Suprapubic skin (tissue), 4 donors: ENCODE data around the gene SRBD1. TPM values are rescaled to one million over a fixed set of nuclear protein-coding genes. Genes with fewer than 3 reads are reported as not detected.

Experiments
- DNase-seq, 2 donors: peaks; one replicate each; pipeline ENCODE4 v3.0.0-alpha.2; 2019; ENCODE audit warnings: low spot score in 2 of 2
- H3K27ac ChIP-seq: fragments of 200-600 bp; sonication (generic); one replicate; pipeline ENCODE4 v1.5.1; 2019
- H3K27me3 ChIP-seq: fragments of 200-600 bp; sonication (generic); one replicate; pipeline ENCODE4 v1.5.1; 2019
- H3K36me3 ChIP-seq: fragments of 200-600 bp; sonication (generic); one replicate; pipeline ENCODE4 v1.5.1; 2019
- H3K4me1 ChIP-seq: fragments of 200-600 bp; sonication (generic); one replicate; pipeline ENCODE4 v1.5.1; 2019
- H3K4me3 ChIP-seq: fragments of 200-600 bp; sonication (generic); one replicate; pipeline ENCODE4 v1.5.1; 2019; ENCODE audit warnings: mild to moderate bottlenecking
- H3K9me3 ChIP-seq: fragments of 200-600 bp; sonication (generic); one replicate; pipeline ENCODE4 v1.5.1; 2019
- CTCF ChIP-seq, 2 donors: fragments of 200-600 bp in 1 of 2; fragments of 450-650 bp in 1 of 2; sonication (generic) in 1 of 2; IDR thresholded peaks; one replicate each; pipeline ENCODE4 v1.5.1; 2016 to 2019; ENCODE audit warnings: antibody characterized with exemption in 2 of 2, mild to moderate bottlenecking in 1 of 2, moderate library complexity in 1 of 2
- EP300 ChIP-seq: sonication (generic); formaldehyde crosslinking; IDR thresholded peaks from one replicate; pipeline ENCODE4 v1.6.1; 2017; ENCODE audit warnings: antibody characterized with exemption
- POLR2A ChIP-seq, 2 donors: fragments of 450-650 bp; IDR thresholded peaks; one replicate each; pipeline ENCODE4 v1.6.1; 2017; ENCODE audit warnings: antibody characterized with exemption in 2 of 2, mild to moderate bottlenecking in 2 of 2, moderate library complexity in 2 of 2
- POLR2AphosphoS5 ChIP-seq, 3 donors: sonication (generic); formaldehyde crosslinking; IDR thresholded peaks; one replicate each; pipeline ENCODE4 v1.6.1; 2017; ENCODE audit warnings: antibody characterized with exemption in 3 of 3
- WGBS: methylation state at CpG from one replicate; pipeline ENCODE4 v1.1.5; 2018; 5-methylcytosine and 5-hydroxymethylcytosine counted together
- total RNA-seq, 4 donors: library from RNA; depleted of rRNA; stranded (reverse); fragments of >200 nt; gene quantifications; one replicate each; pipeline ENCODE4 v1.1.0, GENCODE V29; 2016

SRBD1 gene
- total RNA-seq, 4 donors from 2014 or later = 6.1 to 9.6 (median 7.2) TPM

- no peak for DNase-seq
- H3K9me3 ChIP-seq = no peaks in the 10 kb centered on the region
- H3K27ac ChIP-seq = no peak overlapping the region
- H3K4me1 ChIP-seq = peaks cover 13% of the 10 kb centered on the region
- TF ChIP-seq EP300 (no peak), POLR2A (IDR thresholded peaks at IDR 0.05) (no peak), POLR2AphosphoS5 (IDR thresholded peaks at IDR 0.05) (no peak), CTCF (IDR thresholded peaks at IDR 0.05) (no peak)
- H3K27me3 ChIP-seq = peaks cover 4% of the 10 kb centered on the region
- WGBS = 86% methylated on average over 2 of the region's 2 CpGs
- H3K36me3 ChIP-seq = no peaks in the 10 kb centered on the region
- no peak overlapping the region for H3K4me3 ChIP-seq
These were observed 29.5 kb upstream of the SRBD1 start for GRCh38 chr2:45640576-45640975.

DNA sequence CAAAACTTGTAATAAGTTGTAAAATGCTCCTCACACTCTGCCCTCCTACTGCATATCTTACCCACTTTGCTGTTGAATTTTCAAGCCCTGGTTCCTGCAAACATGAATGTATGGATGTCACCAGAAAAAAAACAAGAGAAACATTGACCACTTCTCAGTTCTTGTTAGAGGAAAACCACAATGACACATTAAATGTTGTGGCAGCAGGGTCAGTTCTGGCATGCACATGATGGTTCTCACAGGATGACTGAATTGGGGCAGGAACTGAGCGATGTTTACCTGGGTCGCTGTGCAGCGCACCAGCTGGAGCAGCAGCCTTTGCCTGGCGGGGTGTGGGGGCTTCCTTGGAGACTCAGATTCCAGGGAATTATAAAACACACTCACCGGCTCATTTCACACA is 26.4 kb upstream of the SRBD1 start:
- no peak overlapping the region for H3K4me3 ChIP-seq

GRCh38 chr2:45636008-45636407 is 24.9 kb upstream of the SRBD1 start:
- no peaks in the 10 kb centered on the region for H3K9me3 ChIP-seq
- no peaks in the 10 kb centered on the region for H3K36me3 ChIP-seq
- H3K27me3 ChIP-seq = no peaks in the 10 kb centered on the region
- no peak overlapping the region for H3K4me3 ChIP-seq
- TF ChIP-seq POLR2A (IDR thresholded peaks at IDR 0.05) (no peak), POLR2AphosphoS5 (IDR thresholded peaks at IDR 0.05) (no peak), EP300 (no peak), CTCF (IDR thresholded peaks at IDR 0.05) (no peak)
- 85% methylated on average over 5 of the region's 5 CpGs for WGBS
- H3K4me1 ChIP-seq = no peaks in the 10 kb centered on the region
- no peak overlapping the region for H3K27ac ChIP-seq
- DNase-seq = no peak

More for the DNA sequence above, 26.4 kb upstream of the SRBD1 start:
- Histone ChIP-seq H3K27ac (no peak overlapping the region), H3K9me3 (no peaks in the 10 kb centered on the region), H3K4me1 (no peaks in the 10 kb centered on the region), H3K27me3 (peaks cover 2% of the 10 kb centered on the region), H3K36me3 (no peaks in the 10 kb centered on the region)
- no peak for DNase-seq
- no peak for TF ChIP-seq POLR2A (IDR thresholded peaks at IDR 0.05)
- no peak for TF ChIP-seq POLR2AphosphoS5 (IDR thresholded peaks at IDR 0.05)
- TF ChIP-seq CTCF (IDR thresholded peaks at IDR 0.05) = no peak
- no peak for TF ChIP-seq EP300
- 81% methylated on average over 5 of the region's 5 CpGs for WGBS

- no peak for DNase-seq
- Histone ChIP-seq H3K9me3 (no peaks in the 10 kb centered on the region), H3K27me3 (no peaks in the 10 kb centered on the region), H3K4me3 (no peak overlapping the region), H3K4me1 (no peaks in the 10 kb centered on the region), H3K27ac (no peak overlapping the region), H3K36me3 (no peaks in the 10 kb centered on the region)
- TF ChIP-seq POLR2A (IDR thresholded peaks at IDR 0.05) = no peak
- no peak for TF ChIP-seq EP300
- no peak for TF ChIP-seq POLR2AphosphoS5 (IDR thresholded peaks at IDR 0.05)
- TF ChIP-seq CTCF (IDR thresholded peaks at IDR 0.05) = no peak
- WGBS = 93% methylated on average over 5 of the region's 5 CpGs
These were observed 23.2 kb upstream of the SRBD1 start for GRCh38 chr2:45634223-45634622.

DNA sequence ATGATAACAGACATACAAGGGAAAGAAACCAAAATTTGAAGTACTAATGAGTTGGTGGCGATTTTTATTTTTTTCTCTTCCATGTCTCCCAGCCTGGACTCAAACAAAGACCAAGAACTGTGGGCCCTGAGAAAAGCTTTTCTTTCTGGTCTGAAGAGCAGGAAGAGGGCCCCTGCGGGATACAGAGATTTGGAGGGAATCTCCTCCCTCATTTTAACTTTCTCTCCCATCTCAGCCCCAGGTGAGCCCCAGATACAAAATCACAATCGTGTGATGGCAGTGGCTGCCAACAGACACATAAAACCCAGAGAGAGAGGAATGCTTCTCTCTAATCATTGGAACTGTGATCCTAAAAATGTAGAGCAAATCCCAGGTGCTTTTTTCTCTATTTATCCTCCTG is 20.9 kb upstream of the SRBD1 start:
- Histone ChIP-seq H3K27me3 (no peaks in the 10 kb centered on the region), H3K9me3 (no peaks in the 10 kb centered on the region), H3K36me3 (no peaks in the 10 kb centered on the region), H3K4me1 (no peaks in the 10 kb centered on the region), H3K27ac (no peak overlapping the region), H3K4me3 (no peak overlapping the region)
- TF ChIP-seq CTCF (IDR thresholded peaks at IDR 0.05) (no peak), POLR2A (IDR thresholded peaks at IDR 0.05) (no peak), EP300 (no peak), POLR2AphosphoS5 (IDR thresholded peaks at IDR 0.05) (no peak)
- DNase-seq = no peak
- 85% methylated on average over 3 of the region's 3 CpGs for WGBS
